Head of caudate nucleus (tissue), 42 donors: ENCODE results near the gene SMARCAL1.
"Not testable (repeated sequence)": the region's sequence is repeated elsewhere in the genome, so short reads cannot be mapped to it uniquely, and the experiment has no call there.

Experiments used
- DNase-seq, 42 donors: peaks; one replicate each; pipeline versions ENCODE4 v3.0.0 to v3.0.0-alpha.2; 2020 to 2021; ENCODE audit warnings: mixed read lengths in 7 of 42
- intact Hi-C: fragments of 100-400 bp; cut with DNase I; formaldehyde crosslinking; loops from one replicate; pipeline ENCODE4 v1.15.0; 2022

The SMARCAL1 gene

GRCh38 chr2:216412022-216412999 lies at the start of gene SMARCAL1:
SMARCAL1 (plus strand) TSS chr2:216412484; CDS start chr2:216414705, 2,221 bp downstream.
- intact Hi-C loops: loop anchor here (10.0 kb wide), 1 partner anchor 298 kb away; no protein-coding TSS in a partner anchor
- DNase-seq: peak; percentile 98 to 100 (median 100)

- intact Hi-C loops: no loop called here
- no peak for DNase-seq
Measured at GRCh38 chr2:216362730-216363129, 49.6 kb upstream of the SMARCAL1 start.

DNA sequence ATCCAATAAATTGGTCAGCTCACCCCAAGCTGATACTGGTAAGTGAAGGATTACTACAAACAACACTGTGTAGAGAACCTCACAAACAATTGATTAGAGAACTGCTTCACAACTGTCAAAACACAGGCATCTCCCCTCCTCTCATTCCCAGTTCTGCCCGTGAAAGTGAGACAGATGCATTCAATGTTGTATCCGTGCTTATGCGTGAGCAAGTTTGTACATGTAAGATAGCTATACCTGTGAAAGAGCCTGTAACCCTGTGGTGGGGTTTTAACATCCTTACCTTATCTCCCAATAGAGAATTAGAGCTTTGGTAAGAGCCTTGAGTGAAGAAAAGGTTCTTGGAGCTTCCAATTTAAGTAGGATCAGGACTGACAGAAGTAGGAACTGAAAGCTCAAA lies 49.1 kb upstream of the SMARCAL1 start:
- DNase-seq: no peak
- intact Hi-C loops: no loop called here

GRCh38 chr2:216365518-216365917 lies 46.8 kb upstream of the SMARCAL1 start:
- intact Hi-C loops: no loop called here
- peak in 28 of 42 donors; percentile 16 to 87 (median 57) for DNase-seq

- intact Hi-C loops: no loop called here
- DNase-seq: no peak
Measured at GRCh38 chr2:216366777-216367471, 45.4 kb upstream of the SMARCAL1 start.

DNA sequence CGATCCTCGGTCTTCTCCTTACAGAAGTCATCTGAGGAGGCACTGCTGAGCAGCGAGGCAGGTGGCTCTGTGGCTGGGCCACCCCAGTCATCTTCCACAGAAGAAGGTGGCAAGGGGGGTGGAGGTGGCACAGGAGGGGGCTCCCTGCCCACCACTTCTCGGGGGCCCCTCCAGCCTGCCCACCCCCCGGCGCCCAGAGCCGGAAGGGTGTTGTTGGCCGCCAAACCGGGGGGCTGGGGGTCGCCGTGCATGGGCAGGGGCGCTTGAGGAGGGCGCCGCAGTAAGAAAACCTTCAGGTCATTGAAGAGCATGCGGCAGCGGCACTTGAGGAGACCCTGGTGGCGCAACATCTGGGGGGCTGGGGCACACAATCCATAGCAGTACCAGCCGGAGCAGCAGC lies 42.5 kb upstream of the SMARCAL1 start:
- intact Hi-C loops: no loop called here
- DNase-seq: no peak

DNA sequence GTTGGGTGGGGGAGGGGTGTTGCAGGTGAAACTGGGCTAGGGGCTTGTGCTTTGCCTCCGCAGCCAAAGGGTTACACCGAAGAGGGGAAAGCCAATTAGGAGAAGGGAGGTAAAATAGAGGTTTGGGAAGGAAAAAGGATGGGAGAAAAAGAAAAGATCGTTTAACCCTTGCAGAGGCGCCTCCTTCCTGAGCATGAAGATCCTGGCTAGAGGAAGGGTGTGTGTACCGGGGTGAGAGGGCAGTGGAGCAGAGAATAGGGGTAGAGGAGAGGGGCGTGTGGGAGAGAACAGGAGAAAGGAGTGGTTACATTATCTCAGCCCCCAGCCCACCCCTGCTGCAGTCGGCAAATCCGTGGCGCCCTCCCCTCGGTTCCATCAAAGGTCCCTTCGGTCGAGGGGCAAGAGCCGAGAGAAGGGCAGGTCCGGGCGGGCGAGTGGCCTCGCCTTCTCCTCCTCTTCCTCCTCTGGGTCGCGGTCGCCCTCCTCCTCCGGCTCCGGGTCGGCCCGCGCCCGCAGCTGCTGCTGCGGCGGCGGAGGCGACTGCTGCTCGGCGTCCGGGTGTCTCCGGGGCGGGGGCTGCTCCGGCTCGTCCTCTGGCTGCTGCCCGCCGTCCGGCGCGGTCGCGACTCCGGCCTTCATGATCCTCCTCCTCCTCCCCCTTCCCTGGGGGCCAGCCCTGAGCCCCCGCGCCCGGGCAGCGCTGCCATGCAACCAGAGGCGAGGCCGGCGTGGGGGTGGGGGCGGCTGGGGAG lies 41.1 kb upstream of the SMARCAL1 start:
- intact Hi-C loops: no loop called here
- DNase-seq: peak in 4 of 42 donors; percentile 16 to 41 (median 24)

DNA sequence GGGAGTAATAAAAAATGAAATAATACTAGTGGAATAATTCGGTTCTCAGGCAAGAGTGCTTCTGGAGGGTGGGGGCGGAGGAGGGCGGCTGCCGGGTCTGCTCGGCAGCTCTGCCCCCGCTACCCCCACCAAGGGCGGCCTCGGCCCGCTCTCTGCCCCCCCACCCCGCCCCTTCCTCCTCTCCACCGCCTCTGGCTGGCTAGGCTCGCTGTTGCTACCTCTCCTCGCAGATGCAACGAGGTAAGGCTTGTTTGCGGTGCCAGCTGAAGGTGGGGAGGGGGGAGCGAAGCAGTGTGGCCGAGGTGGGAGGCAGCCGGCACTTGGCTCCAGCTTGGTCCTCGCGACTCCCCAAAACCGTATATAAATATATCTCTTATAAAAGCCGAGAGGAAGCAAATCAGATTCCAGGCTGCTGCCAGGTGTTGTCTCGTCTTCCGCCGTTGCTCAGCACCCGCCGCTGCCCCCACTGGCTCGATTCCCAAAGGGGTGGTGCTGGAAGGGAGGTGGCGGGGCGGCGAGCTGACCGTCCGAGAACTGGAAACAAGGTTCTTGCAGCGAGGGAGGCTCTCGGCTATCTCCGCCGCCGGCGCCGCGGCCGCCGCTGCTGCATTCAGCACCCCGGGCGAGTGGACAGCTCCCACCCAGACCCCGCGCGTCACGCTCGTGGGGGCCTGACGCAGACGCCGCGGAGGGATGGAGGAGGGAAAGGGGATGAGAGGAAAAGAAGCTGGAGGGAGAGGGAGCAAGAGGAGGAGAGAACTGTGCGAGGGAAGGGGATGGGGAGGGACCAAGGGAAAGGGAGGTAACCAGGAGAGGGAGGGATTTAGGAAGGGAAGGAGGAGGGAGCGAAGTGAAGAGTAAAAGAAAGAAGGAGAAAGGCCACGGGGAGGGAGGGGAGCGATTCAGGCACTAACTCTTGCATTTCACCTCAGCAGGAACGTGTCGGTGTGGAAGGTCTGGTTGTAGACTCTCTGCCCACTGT lies 40.3 kb upstream of the SMARCAL1 start, which contains the start of gene MARCHF4:
MARCHF4 (minus strand) TSS at position 763 of the 982 bp plus-strand sequence. CDS start 2,223 bp downstream, outside the sequence.
- intact Hi-C loops: no loop called here
- peak in 41 of 42 donors; percentile 35 to 86 (median 70) for DNase-seq

DNA sequence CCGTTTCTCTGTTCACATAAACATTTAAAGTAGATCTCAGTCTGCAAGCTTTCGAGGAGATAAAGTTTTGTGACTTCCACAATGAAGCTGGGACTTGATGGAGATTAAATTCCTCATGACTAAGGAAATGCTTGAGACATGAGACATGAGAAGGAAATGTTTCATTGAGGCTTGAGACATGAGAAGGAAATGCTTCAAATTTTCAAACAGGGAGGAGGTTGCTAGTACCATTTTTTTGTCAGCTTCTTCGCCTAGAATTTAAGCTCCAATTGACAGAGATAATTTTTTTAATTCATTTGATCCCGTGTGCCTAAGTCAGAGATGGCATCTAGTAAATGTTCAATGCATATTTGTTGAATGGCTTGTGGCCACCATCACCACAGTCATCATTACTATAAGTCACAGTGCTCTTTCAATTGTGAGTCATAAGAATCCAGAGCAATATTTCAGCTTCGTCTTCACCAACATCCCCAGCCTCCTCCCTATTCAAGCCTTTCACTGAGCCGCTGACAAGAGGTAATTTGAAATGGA lies 39.5 kb upstream of the SMARCAL1 start:
- intact Hi-C loops: no loop called here
- peak in 7 of 42 donors; percentile 21 to 65 (median 35) for DNase-seq

DNA sequence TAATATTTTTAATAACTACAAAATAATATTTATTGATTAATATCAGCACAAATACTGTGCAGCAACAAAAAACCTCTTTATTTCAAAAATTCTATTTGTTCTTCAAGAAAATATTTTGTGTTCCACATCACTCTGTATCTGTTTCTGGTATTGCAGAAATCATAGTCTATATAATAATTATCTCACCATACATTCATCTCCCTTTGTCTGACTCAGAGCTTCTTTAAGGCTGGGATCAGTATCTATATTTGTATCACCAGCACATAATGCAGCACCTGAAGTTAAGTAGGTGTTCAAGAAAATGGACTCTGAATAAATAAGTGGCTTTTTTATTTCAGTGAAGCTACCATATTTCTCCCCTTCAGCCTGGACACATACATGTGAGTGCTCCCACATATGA lies 38.4 kb upstream of the SMARCAL1 start:
- no peak for DNase-seq
- intact Hi-C loops: no loop called here

DNA sequence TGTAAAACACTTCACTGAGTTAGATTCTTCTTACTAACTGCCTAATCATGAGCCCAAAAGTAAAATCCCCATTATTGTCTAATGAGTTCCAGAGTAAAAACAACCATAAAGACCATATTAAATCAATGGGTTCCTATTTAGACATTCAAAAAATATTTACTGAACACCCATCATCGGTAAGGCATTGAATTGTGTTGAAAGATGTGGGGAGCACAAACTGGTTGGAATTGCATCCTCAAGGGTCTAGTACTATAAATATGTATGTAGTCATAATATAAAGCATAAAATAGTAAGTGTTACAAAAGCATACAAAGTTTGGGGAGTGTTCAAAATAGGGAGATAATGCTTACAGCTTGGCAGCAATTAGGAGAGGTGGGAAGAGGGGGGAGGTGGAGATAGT lies 37.0 kb upstream of the SMARCAL1 start:
- DNase-seq: no peak
- intact Hi-C loops: no loop called here

DNA sequence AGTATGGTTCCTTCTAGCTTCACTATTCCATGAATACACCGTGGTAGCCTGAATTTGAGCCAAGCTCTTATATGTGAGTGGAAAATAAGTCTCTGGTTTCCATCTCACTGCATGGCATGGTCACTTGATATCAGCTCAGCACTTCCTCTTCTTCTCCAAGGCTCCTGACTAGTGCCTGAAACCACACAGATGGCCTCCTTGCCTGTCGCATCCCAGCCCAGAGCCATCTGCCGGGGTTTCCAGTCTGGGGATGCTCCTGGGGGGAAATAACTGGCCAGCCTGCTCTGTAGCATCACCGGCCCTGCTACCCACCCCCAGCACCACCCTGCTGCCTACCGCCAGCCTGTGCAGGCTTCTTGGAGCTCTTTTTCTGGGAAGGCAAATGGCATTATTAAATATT lies 32.3 kb upstream of the SMARCAL1 start:
- intact Hi-C loops: no loop called here
- DNase-seq: no peak

DNA sequence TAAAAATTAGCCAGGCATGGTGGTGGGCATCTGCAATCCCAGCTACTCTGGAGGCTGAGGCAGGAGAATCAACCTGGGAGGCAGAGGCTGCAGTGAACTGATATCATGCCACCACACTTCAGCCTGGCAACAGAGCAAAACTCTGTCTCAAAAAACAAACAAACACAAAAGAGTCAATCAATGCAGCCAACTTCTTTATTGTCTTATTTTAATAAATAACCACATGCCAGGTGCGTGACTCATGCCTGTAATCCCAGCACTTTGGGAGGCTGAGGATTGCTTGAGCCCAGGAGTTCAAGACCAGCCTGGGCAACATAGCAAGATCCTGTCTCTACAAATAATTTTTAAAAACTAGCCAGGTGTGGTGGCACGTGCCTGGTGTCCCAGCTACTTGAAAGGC lies 27.9 kb upstream of the SMARCAL1 start:
- intact Hi-C loops, DNase-seq: not testable (repeated sequence)

GRCh38 chr2:216385478-216385877 lies 26.8 kb upstream of the SMARCAL1 start:
- DNase-seq: no peak
- intact Hi-C loops: no loop called here

DNA sequence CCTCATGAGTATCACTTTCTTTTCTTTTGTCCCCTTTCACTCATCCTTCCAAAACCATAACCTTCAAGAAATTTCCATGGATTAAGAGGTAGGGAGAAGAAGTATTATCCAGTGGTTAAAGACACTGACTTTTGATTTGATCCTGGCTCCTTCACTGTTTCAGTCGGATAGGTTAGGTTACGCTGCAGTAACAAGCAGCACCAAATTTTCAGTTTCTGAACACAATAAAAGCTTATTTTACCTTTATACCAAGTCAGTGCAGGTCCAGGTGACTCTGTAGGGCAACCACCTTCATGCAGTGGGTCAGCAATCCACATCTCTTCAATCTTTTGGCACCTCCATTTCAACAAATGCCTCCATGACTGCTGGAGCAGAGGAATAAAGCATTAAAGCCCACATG lies 25.0 kb upstream of the SMARCAL1 start:
- no peak for DNase-seq
- intact Hi-C loops: no loop called here

DNA sequence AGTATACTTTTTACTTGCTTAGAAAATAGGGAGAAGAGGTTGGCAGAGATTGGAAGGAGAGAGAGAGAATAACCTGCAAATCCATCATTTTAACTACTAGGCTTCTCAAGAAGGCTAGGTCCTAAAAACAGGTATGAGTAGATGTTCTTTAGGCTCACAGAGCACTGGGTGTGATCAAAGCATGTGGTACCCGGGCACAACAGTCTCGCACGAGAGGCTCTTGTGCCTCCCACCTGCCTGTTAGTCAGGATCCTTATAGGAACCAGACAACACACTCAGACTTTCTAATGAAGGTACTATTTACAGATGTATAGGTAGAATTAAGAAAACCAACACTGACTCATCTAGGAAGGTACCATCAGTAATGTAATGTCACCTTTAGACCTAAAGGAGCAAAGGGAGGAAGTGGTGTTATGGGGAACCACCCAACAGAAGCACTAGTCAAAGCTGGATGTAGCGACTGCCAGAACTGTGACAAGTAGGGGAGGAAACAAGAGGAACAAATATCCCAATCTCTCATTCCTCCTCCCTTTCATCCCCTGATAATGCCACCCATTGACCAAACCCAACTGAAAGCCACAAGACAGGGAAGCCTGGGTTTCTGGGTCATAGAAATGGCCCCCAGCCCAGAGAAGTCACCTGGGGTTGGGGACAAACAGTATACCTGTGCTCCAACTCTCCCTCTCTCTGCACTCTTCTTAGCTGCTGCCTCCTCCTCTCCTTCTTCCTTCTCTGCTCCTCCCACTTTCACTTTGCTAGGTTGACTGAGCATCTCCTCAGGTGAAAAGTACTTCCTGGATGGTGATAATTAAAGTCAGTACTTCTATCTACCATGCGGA lies 24.0 kb upstream of the SMARCAL1 start:
- no peak for DNase-seq
- intact Hi-C loops: no loop called here

- intact Hi-C loops: no loop called here
- peak in 1 of 42 donors; percentile 19 for DNase-seq
Measured at GRCh38 chr2:216389570-216389969, 22.7 kb upstream of the SMARCAL1 start.
